Hepatocyte (in vitro differentiated cells): ENCODE measurements around the gene EPHX1. TPM values are rescaled to one million over a fixed set of nuclear protein-coding genes. Genes with fewer than 3 reads are reported as not detected.

ENCODE experiments used
- DNase-seq: peaks from one replicate; pipeline ENCODE4 v3.0.0-alpha.2; 2016; ENCODE audit warnings: low spot score
- H2AFZ ChIP-seq: fragments of 200-600 bp; sonication (generic); 2 replicates; pipeline ENCODE4 v1.6.0; 2016; ENCODE audit warnings: antibody characterized with exemption, mild to moderate bottlenecking
- H3K27ac ChIP-seq: fragments of 200-600 bp; sonication (generic); 2 replicates; pipeline ENCODE4 v1.5.1; 2016; ENCODE audit warnings: mild to moderate bottlenecking
- H3K27me3 ChIP-seq: fragments of 200-600 bp; sonication (generic); 2 replicates; pipeline ENCODE4 v1.6.1; 2016
- H3K36me3 ChIP-seq: fragments of 200-600 bp; sonication (generic); replicated peaks from 2 replicates; pipeline ENCODE4 v1.5.1; 2016; ENCODE audit warnings: low read depth; ENCODE audit not compliant: insufficient read depth
- H3K4me1 ChIP-seq: fragments of 200-600 bp; sonication (generic); 2 replicates; pipeline ENCODE4 v1.5.1; 2016; ENCODE audit warnings: mild to moderate bottlenecking, moderate library complexity; ENCODE audit not compliant: insufficient read depth
- H3K4me2 ChIP-seq: fragments of 200-600 bp; sonication (generic); 2 replicates; pipeline ENCODE4 v1.6.0; 2016
- H3K4me3 ChIP-seq: fragments of 200-600 bp; sonication (generic); 2 replicates; pipeline ENCODE4 v1.5.1; 2016; ENCODE audit warnings: mild to moderate bottlenecking
- H3K79me2 ChIP-seq: fragments of 200-600 bp; sonication (generic); 2 replicates; pipeline ENCODE4 v1.6.0; 2017; ENCODE audit warnings: mild to moderate bottlenecking
- H3K9me2 ChIP-seq: fragments of 200-600 bp; sonication (generic); replicated peaks from 2 replicates; pipeline ENCODE4 v1.6.0; 2017; ENCODE audit warnings: mild to moderate bottlenecking; ENCODE audit not compliant: insufficient read depth
- H3K9me3 ChIP-seq: fragments of 200-600 bp; sonication (generic); 2 replicates; pipeline ENCODE4 v1.5.1; 2016; ENCODE audit warnings: low read depth, mild to moderate bottlenecking
- H4K20me1 ChIP-seq: fragments of 200-600 bp; sonication (generic); 2 replicates; pipeline ENCODE4 v1.6.0; 2016; ENCODE audit warnings: mild to moderate bottlenecking; ENCODE audit not compliant: insufficient read depth, poor library complexity, severe bottlenecking
- EZH2 ChIP-seq: fragments of 200-600 bp; sonication (generic); IDR thresholded peaks from 2 replicates; pipeline ENCODE4 v1.6.1; 2016; ENCODE audit warnings: antibody characterized with exemption, mild to moderate bottlenecking, borderline replicate concordance
- EZH2phosphoT487 ChIP-seq: fragments of 200-600 bp; sonication (generic); IDR thresholded peaks from one replicate; pipeline ENCODE4 v1.6.1; 2018; ENCODE audit warnings: antibody characterized with exemption, mild to moderate bottlenecking, low read depth, moderate library complexity; ENCODE audit not compliant: unreplicated experiment, severe bottlenecking
- WGBS: methylation state at CpG from one replicate; pipeline ENCODE4 v1.1.6; 2016; ENCODE audit warnings: low lambda C conversion rate; ENCODE audit errors: missing lambda C conversion rate; 5-methylcytosine and 5-hydroxymethylcytosine counted together
- polyA plus RNA-seq: library from polyadenylated mRNA; unstranded; fragments of >200 nt; fragmentation: Nextera tagmentation; extraction: Ambion mirVana; gene quantifications from 2 replicates; pipeline ENCODE4 v1.2.1, GENCODE V29; 2016
- total RNA-seq: library from RNA; depleted of rRNA; stranded (reverse); fragments of >200 nt; gene quantifications from 2 replicates; pipeline ENCODE4 v1.2.3, GENCODE V29; 2014
- TF ChIP-seq, protein P1 (sequence below): fragments of 200-600 bp; sonication (generic); IDR thresholded peaks from 2 replicates; pipeline ENCODE4 v1.5.1; 2016; ENCODE audit warnings: antibody characterized with exemption, mild to moderate bottlenecking; ENCODE audit not compliant: poor library complexity

Gene EPHX1
- total and polyA plus RNA-seq, 2 experiments from 2014 or later, result 133 to 138 TPM

DNA sequence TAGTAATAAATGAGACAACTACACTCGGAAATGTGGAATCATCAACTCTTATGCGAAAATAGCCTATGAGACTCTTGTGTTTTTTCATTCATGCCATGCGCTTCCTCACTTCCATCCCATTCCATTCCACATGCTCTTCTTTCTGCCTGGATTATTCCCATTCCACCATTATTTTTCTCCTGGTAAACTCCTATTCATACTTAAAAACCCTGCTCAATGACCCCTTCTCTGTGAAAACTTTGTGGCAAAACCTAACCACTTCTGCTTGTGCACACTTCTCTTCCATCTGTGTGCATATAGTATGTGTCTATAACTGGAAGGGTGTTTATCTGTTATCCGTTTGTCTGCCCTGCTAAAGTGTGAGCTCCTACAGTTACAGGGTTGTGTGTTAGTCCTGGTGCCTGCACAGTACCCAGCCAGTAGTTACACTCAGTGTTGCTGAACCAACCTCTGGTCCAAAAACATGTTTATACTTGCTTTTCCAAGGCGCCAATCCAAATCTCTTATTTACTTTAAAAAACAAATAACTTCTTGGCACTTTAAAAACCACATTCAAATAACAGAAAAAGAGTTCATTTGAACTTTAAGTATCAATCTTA lies 10.7 kb downstream of the EPHX1 start:
- H3K27me3 ChIP-seq, result no peaks in the 10 kb centered on the region
- DNase-seq, result no peak
- H3K4me2 ChIP-seq, result no peak overlapping the region
- 84% methylated on average over 5 of the region's 5 CpGs for whole genome bisulfite sequencing
- TF ChIP-seq EZH2phosphoT487 (no peak), EZH2 (no peak)
- TF ChIP-seq, protein P1, sequence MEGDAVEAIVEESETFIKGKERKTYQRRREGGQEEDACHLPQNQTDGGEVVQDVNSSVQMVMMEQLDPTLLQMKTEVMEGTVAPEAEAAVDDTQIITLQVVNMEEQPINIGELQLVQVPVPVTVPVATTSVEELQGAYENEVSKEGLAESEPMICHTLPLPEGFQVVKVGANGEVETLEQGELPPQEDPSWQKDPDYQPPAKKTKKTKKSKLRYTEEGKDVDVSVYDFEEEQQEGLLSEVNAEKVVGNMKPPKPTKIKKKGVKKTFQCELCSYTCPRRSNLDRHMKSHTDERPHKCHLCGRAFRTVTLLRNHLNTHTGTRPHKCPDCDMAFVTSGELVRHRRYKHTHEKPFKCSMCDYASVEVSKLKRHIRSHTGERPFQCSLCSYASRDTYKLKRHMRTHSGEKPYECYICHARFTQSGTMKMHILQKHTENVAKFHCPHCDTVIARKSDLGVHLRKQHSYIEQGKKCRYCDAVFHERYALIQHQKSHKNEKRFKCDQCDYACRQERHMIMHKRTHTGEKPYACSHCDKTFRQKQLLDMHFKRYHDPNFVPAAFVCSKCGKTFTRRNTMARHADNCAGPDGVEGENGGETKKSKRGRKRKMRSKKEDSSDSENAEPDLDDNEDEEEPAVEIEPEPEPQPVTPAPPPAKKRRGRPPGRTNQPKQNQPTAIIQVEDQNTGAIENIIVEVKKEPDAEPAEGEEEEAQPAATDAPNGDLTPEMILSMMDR, result no peak
- no peak overlapping the region for H3K4me3 ChIP-seq
- H3K36me3 ChIP-seq, result no peaks in the 10 kb centered on the region
- H3K79me2 ChIP-seq, result peaks cover 38% of the 10 kb centered on the region
- H3K4me1 ChIP-seq, result peaks cover 28% of the 10 kb centered on the region
- no peak overlapping the region for H2AFZ ChIP-seq
- H3K9me2 ChIP-seq, result no peaks in the 10 kb centered on the region
- no peaks in the 10 kb centered on the region for H3K9me3 ChIP-seq
- no peak overlapping the region for H3K27ac ChIP-seq
- no peaks in the 10 kb centered on the region for H4K20me1 ChIP-seq

GRCh38 chr1:225822655-225823403 lies 12.9 kb downstream of the EPHX1 start:
- DNase-seq, result no peak
- Histone ChIP-seq H3K9me2 (no peaks in the 10 kb centered on the region), H3K27ac (no peak overlapping the region), H3K4me2 (no peak overlapping the region), H3K9me3 (no peaks in the 10 kb centered on the region), H3K79me2 (peaks cover 29% of the 10 kb centered on the region), H3K36me3 (no peaks in the 10 kb centered on the region), H3K4me1 (peaks cover 20% of the 10 kb centered on the region), H3K27me3 (no peaks in the 10 kb centered on the region), H3K4me3 (no peak overlapping the region), H2AFZ (no peak overlapping the region), H4K20me1 (no peaks in the 10 kb centered on the region)
- TF ChIP-seq, protein P1, result no peak
- no peak for TF ChIP-seq EZH2
- no peak for TF ChIP-seq EZH2phosphoT487
- WGBS, result 92% methylated on average over 12 of the region's 12 CpGs

DNA sequence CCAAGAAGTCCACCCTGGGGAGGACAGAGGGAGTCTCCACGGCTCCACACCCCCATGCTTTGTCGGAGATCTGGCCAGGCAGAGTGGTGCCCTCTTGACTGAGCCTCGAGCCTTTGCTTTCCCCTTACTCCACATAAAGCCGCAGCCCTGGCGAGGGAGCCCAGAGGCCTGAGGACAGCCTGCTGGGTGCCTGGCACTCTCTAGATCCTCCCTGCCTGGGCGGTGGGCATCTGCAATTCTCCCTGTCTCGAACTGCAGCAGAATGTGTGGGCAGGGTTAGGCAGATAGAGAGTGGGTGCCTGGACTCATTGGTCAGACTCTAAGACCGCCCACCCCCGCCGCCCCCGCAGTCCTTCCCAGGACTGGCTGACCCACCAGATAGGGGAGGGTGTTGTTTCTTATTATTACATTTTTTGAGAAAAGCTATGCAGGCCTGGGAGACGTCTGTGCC lies 13.9 kb downstream of the EPHX1 start:
- Histone ChIP-seq H2AFZ (no peak overlapping the region), H3K9me2 (no peaks in the 10 kb centered on the region), H3K79me2 (peaks cover 22% of the 10 kb centered on the region), H4K20me1 (no peaks in the 10 kb centered on the region), H3K9me3 (no peaks in the 10 kb centered on the region), H3K27ac (no peak overlapping the region), H3K4me2 (no peak overlapping the region), H3K4me1 (peaks cover 19% of the 10 kb centered on the region), H3K36me3 (no peaks in the 10 kb centered on the region), H3K4me3 (no peak overlapping the region), H3K27me3 (no peaks in the 10 kb centered on the region)
- TF ChIP-seq, protein P1, result no peak
- TF ChIP-seq EZH2phosphoT487 (no peak), EZH2 (no peak)
- DNase-seq, result no peak
- 86% methylated on average over 12 of the region's 12 CpGs for WGBS
